Fibroblast of mammary gland (primary cell): ENCODE measurements around the gene CHM.

Experiments used
- DNase-seq: peaks from one replicate; pipeline ENCODE4 v3.0.0-alpha.2; 2010; ENCODE audit warnings: low read depth
- H3K4me3 ChIP-seq: 2 replicates; pipeline ENCODE4 v1.5.1; 2011; ENCODE audit warnings: low read depth, mild to moderate bottlenecking, low read length, moderate library complexity; ENCODE audit not compliant: control insufficient read depth
- TF ChIP-seq, protein P1 (sequence below): conservative IDR thresholded peaks from 2 replicates; pipeline ENCODE4 v1.5.1; 2011; ENCODE audit warnings: low read depth, low read length, inconsistent platforms; ENCODE audit not compliant: control insufficient read depth, insufficient read depth

Gene CHM

GRCh38 chrX:86044216-86044615 is 3.1 kb downstream of the CHM start:
- TF ChIP-seq, protein P1, sequence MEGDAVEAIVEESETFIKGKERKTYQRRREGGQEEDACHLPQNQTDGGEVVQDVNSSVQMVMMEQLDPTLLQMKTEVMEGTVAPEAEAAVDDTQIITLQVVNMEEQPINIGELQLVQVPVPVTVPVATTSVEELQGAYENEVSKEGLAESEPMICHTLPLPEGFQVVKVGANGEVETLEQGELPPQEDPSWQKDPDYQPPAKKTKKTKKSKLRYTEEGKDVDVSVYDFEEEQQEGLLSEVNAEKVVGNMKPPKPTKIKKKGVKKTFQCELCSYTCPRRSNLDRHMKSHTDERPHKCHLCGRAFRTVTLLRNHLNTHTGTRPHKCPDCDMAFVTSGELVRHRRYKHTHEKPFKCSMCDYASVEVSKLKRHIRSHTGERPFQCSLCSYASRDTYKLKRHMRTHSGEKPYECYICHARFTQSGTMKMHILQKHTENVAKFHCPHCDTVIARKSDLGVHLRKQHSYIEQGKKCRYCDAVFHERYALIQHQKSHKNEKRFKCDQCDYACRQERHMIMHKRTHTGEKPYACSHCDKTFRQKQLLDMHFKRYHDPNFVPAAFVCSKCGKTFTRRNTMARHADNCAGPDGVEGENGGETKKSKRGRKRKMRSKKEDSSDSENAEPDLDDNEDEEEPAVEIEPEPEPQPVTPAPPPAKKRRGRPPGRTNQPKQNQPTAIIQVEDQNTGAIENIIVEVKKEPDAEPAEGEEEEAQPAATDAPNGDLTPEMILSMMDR = no peak

GRCh38 chrX:86039625-86040568 is 7.5 kb downstream of the CHM start:
- TF ChIP-seq, protein P1 = no peak
- DNase-seq = no peak
- no peak overlapping the region for H3K4me3 ChIP-seq

More at GRCh38 chrX:86044216-86044615, 3.1 kb downstream of the CHM start:
- no peak for DNase-seq
- H3K4me3 ChIP-seq = no peak overlapping the region

DNA sequence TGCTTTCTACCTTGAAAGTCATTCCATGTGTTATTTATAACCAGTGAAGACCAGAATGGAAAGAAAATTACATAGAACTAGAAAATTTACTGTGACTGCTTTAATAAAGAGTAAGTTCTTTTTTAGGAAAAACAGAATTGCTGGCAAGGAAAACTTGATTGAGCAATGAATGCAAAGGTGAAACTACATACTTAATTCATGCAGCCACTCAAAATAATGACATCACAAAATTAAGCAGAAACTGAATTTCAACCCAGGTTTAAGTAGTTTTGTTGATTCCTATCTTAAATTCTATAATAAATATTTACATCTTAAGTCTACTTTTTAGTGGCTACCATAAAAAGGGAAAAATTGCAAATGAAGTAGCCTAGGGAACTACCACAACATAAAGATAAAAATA is 14.0 kb downstream of the CHM start:
- TF ChIP-seq, protein P1 = no peak
- no peak overlapping the region for H3K4me3 ChIP-seq
- no peak for DNase-seq

- H3K4me3 ChIP-seq = no peak overlapping the region
- TF ChIP-seq, protein P1 = no peak
- DNase-seq = peak; percentile 16
These were observed 18.7 kb downstream of the CHM start for GRCh38 chrX:86028681-86029080.

DNA sequence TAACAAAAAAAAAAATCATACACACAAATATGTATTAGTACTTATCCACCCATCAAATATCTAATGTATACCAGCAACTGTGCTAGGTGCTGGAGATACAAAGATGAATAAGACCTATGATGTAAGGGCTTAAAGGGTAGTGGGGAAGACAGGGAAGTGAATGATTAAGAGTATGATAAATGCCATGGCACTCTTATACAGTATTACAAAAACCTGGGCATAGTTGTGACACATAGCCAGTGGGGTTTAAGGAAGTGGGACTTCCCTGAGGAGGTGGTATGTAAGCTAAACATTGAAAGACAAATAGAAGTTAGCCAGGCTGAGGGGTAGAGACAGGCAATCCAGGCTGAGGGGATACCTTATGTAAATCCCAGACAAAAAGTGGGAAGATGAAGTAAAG is 23.5 kb downstream of the CHM start:
- DNase-seq = no peak
- TF ChIP-seq, protein P1 = no peak
- H3K4me3 ChIP-seq = no peak overlapping the region

DNA sequence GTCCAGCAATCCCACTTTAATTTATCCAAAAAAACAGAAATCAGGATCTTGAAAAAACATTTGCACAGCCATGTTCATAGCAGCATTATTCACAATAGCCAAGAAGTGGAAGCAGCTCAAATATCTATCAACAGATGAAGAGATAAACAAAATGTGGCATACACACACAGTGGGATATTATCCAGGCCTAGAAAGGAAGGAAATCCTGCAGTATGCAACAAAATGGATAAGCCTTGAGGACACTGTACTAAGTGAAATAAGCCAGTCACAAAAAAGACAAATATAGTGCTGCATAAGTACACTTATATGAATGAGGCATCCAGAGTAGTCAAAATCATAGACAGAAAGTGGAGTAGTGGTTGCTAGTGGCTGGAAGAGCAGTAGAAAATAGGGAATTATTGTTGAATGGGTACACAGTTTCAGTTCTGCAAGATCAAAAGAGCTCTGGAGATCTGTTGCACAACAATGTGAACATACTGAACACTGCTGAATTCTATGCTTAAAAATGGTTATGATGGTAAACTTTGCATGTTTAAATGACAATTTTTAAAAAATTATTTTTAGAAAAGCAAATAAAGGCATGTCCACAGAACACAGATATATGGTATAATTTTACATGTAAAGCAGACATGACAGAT is 25.6 kb downstream of the CHM start:
- no peak for DNase-seq
- TF ChIP-seq, protein P1 = no peak
- H3K4me3 ChIP-seq = no peak overlapping the region
